ENCODE measurements around the gene PNPLA3.

PNPLA3 gene
- total RNA-seq = 0.20 to 0.26 reads per million in 2 donors

GRCh38 chr22:43923631-43924464 is at the start of gene PNPLA3:
TSS of gene PNPLA3 (plus strand) at chr22:43923805. CDS start at chr22:43923912, 107 bp downstream.
- peak; percentile 69 for DNase-seq

GRCh38 chr22:43876866-43877509 is 46.6 kb upstream of the PNPLA3 start:
- no peak for DNase-seq

- DNase-seq = no peak
Observed at GRCh38 chr22:43878079-43878795, 45.4 kb upstream of the PNPLA3 start.

- DNase-seq = no peak
Observed at GRCh38 chr22:43878831-43879550, 44.6 kb upstream of the PNPLA3 start.

GRCh38 chr22:43879901-43880540 is 43.6 kb upstream of the PNPLA3 start:
- no peak for DNase-seq

- no peak for DNase-seq
Observed at GRCh38 chr22:43880541-43880991, 43.0 kb upstream of the PNPLA3 start.

GRCh38 chr22:43881091-43882061 is 42.2 kb upstream of the PNPLA3 start:
- no peak for DNase-seq

- no peak for DNase-seq
Observed at GRCh38 chr22:43882122-43882767, 41.4 kb upstream of the PNPLA3 start.

GRCh38 chr22:43883012-43883661 is 40.5 kb upstream of the PNPLA3 start:
- DNase-seq = no peak

GRCh38 chr22:43883719-43884415 is 39.7 kb upstream of the PNPLA3 start:
- no peak for DNase-seq

- DNase-seq = no peak
Observed at GRCh38 chr22:43884600-43885318, 38.8 kb upstream of the PNPLA3 start.

GRCh38 chr22:43885319-43885671 is 38.3 kb upstream of the PNPLA3 start:
- DNase-seq = no peak

GRCh38 chr22:43885786-43886185 is 37.8 kb upstream of the PNPLA3 start:
- DNase-seq = no peak

GRCh38 chr22:43886231-43886630 is 37.4 kb upstream of the PNPLA3 start:
- no peak for DNase-seq

- no peak for DNase-seq
Observed at GRCh38 chr22:43887391-43887790, 36.2 kb upstream of the PNPLA3 start.

GRCh38 chr22:43888740-43889139 is 34.9 kb upstream of the PNPLA3 start:
- no peak for DNase-seq

- DNase-seq = no peak
Observed at GRCh38 chr22:43889201-43889859, 34.3 kb upstream of the PNPLA3 start.

GRCh38 chr22:43889860-43890253 is 33.7 kb upstream of the PNPLA3 start:
- no peak for DNase-seq
